ENCODE data around the gene ZNF862. TPM values are rescaled to one million over a fixed set of nuclear protein-coding genes. Genes with fewer than 3 reads are reported as not detected.

ZNF862 gene
- total RNA-seq, 1 experiment from 2014 or later = 1.9 TPM

DNA sequence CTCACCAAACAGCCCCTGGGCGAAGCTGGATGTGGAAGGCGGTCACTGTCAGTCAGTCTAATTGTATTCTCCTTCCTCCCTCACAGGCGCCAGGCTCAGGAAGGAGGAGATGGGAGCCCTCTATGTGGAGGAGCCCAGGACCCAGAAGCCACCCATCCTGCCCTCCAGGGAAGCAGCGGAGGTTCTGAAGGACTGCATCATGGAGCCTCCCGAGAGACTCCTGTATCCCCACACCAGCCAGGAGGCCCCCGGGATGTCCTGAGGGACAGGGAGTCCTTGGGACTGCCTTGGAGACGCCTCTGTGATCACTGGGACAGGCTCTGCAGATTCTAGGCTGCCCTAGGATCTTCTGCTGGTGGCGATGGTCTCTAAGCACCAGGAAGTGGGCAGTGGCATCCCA is 25.8 kb downstream of the ZNF862 start:
- H3K79me1 ChIP-seq (ENCODE audit: insufficient read depth, low read depth, low read length, poor library complexity, severe bottlenecking) = no peaks in the 10 kb centered on the region
- no peak overlapping the region for H4K8ac ChIP-seq (replicated peaks; ENCODE audit: insufficient read length, low read depth, low read length)
- no peaks in the 10 kb centered on the region for H4K20me1 ChIP-seq (ENCODE audit: control insufficient read depth, insufficient read depth, insufficient read length)
- Mint-ChIP-seq H3K27ac (no peak overlapping the region), H3K9me3 (no peaks in the 10 kb centered on the region), H3K36me3 (ENCODE audit: insufficient read depth in 1 of 3, low read depth in 3 of 3) (no peaks in the 10 kb centered on the region), H3K4me1 (peaks cover 0 to 1% of the 10 kb centered on the region in 2 experiments; a peak in 1 of 4 replicates), H3K4me3 (no peak overlapping the region), H3K27me3 (ENCODE audit: low read depth) (peaks cover 23% of the 10 kb centered on the region)
- no peak overlapping the region for H3K4ac ChIP-seq (ENCODE audit: low read depth, low read length)
- no peak overlapping the region for H3K18ac ChIP-seq (ENCODE audit: insufficient read length, low read depth, low read length)
- H2AK5ac ChIP-seq (ENCODE audit: insufficient read length, low read length) = no peak overlapping the region
- no peak overlapping the region for H4K91ac ChIP-seq (ENCODE audit: insufficient read length, low read depth, low read length)
- H2BK12ac ChIP-seq (ENCODE audit: insufficient read length, low read depth, low read length) = no peak overlapping the region
- H3K27ac ChIP-seq (ENCODE audit: insufficient read length, low read depth, low read length) = no peak overlapping the region
- H3K23me2 ChIP-seq (ENCODE audit: insufficient read length, low read depth, low read length, poor library complexity, severe bottlenecking) = no peaks in the 10 kb centered on the region
- H2BK15ac ChIP-seq (ENCODE audit: low read depth, low read length) = no peak overlapping the region
- no peak overlapping the region for H2BK120ac ChIP-seq (ENCODE audit: low read depth, low read length, poor library complexity, severe bottlenecking)
- no peak overlapping the region for H3K14ac ChIP-seq (ENCODE audit: insufficient read depth, low read length)
- no peak overlapping the region for H3K9ac ChIP-seq (ENCODE audit: extremely low read depth, insufficient read length, low read length)
- no peak overlapping the region for H3K23ac ChIP-seq (ENCODE audit: insufficient read length, low read depth, low read length)
- no peak overlapping the region for H3K4me2 ChIP-seq (ENCODE audit: insufficient read depth, insufficient read length, low read length)
- TF ChIP-seq, protein P1, sequence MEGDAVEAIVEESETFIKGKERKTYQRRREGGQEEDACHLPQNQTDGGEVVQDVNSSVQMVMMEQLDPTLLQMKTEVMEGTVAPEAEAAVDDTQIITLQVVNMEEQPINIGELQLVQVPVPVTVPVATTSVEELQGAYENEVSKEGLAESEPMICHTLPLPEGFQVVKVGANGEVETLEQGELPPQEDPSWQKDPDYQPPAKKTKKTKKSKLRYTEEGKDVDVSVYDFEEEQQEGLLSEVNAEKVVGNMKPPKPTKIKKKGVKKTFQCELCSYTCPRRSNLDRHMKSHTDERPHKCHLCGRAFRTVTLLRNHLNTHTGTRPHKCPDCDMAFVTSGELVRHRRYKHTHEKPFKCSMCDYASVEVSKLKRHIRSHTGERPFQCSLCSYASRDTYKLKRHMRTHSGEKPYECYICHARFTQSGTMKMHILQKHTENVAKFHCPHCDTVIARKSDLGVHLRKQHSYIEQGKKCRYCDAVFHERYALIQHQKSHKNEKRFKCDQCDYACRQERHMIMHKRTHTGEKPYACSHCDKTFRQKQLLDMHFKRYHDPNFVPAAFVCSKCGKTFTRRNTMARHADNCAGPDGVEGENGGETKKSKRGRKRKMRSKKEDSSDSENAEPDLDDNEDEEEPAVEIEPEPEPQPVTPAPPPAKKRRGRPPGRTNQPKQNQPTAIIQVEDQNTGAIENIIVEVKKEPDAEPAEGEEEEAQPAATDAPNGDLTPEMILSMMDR (conservative IDR thresholded peaks at IDR 0.05) = no peak
- H3K27me3 ChIP-seq (ENCODE audit: insufficient read depth, low read length) = no peaks in the 10 kb centered on the region
- no peaks in the 10 kb centered on the region for H3K4me1 ChIP-seq (ENCODE audit: insufficient read depth, low read length)
- H4K5ac ChIP-seq (ENCODE audit: insufficient read length, low read depth, low read length) = no peak overlapping the region
- no peaks in the 10 kb centered on the region for H3K79me2 ChIP-seq (ENCODE audit: insufficient read depth, low read length)
- H2BK20ac ChIP-seq (ENCODE audit: low read depth, low read length, poor library complexity, severe bottlenecking) = no peak overlapping the region
- no CpG with 5 or more reads among the region's 8 CpGs for WGBS (ENCODE audit: extremely low coverage, insufficient read length, low lambda C conversion rate)
- H3K56ac ChIP-seq (ENCODE audit: insufficient read length, low read depth, low read length) = no peak overlapping the region
- no peak overlapping the region for H2BK5ac ChIP-seq (ENCODE audit: insufficient read length, low read length)
- DNase-seq = no peak
- no peak overlapping the region for H2AFZ ChIP-seq (ENCODE audit: low read length)
- no peaks in the 10 kb centered on the region for H3K9me3 ChIP-seq (ENCODE audit: control insufficient read depth, low read depth, low read length)
- no peak overlapping the region for H3T11ph ChIP-seq (ENCODE audit: low read length)

Measured in H9 (cell line).